GM10266 (cell line): ENCODE data around the gene VAPB.

Source experiments
- DNase-seq: peaks from one replicate; pipeline ENCODE4 v3.0.0; 2012; ENCODE audit errors: extremely low spot score
- TF ChIP-seq, protein P1 (sequence below): IDR thresholded peaks from 2 replicates; pipeline ENCODE4 v1.5.1; 2012; ENCODE audit warnings: mild to moderate bottlenecking, low read depth; ENCODE audit not compliant: control insufficient read depth, insufficient read depth; ENCODE audit errors: missing control alignments

The VAPB gene

DNA sequence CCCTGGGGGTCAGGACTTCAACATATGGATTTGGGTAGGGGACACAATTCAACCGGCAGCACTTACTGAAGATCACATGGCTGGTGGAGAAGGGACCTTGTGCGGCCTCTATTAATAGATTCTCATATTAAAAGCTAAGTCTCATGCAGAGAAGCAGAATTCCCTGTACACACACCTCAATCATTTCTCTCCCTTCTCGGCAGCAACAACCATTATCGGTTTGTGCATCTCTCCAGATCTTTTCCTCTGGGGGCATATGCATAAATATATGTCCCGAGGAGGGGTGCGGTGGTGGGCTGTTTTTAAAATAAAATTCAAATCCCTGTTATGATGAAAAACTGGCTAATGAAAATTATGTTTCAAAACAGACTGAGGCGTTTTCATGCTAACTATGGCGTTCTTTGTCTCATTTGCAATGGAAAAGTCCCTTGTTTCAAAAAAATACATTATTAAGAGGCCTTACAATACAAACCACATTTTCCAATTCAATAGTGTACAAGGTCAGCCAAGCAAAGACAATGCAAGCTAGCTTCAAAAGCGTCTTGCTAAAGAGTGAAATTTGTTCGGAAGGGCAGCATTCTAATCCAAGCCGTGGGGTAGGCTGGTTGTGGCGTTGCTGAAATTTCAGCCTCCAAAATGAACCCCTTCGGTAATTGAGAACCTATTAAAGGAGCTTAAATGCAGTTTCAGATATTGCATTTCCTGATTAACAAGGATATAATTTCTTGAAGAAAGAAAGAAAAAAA is 108.9 kb downstream of the VAPB start:
- DNase-seq, result no peak
- TF ChIP-seq, protein P1, sequence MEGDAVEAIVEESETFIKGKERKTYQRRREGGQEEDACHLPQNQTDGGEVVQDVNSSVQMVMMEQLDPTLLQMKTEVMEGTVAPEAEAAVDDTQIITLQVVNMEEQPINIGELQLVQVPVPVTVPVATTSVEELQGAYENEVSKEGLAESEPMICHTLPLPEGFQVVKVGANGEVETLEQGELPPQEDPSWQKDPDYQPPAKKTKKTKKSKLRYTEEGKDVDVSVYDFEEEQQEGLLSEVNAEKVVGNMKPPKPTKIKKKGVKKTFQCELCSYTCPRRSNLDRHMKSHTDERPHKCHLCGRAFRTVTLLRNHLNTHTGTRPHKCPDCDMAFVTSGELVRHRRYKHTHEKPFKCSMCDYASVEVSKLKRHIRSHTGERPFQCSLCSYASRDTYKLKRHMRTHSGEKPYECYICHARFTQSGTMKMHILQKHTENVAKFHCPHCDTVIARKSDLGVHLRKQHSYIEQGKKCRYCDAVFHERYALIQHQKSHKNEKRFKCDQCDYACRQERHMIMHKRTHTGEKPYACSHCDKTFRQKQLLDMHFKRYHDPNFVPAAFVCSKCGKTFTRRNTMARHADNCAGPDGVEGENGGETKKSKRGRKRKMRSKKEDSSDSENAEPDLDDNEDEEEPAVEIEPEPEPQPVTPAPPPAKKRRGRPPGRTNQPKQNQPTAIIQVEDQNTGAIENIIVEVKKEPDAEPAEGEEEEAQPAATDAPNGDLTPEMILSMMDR, result no peak

DNA sequence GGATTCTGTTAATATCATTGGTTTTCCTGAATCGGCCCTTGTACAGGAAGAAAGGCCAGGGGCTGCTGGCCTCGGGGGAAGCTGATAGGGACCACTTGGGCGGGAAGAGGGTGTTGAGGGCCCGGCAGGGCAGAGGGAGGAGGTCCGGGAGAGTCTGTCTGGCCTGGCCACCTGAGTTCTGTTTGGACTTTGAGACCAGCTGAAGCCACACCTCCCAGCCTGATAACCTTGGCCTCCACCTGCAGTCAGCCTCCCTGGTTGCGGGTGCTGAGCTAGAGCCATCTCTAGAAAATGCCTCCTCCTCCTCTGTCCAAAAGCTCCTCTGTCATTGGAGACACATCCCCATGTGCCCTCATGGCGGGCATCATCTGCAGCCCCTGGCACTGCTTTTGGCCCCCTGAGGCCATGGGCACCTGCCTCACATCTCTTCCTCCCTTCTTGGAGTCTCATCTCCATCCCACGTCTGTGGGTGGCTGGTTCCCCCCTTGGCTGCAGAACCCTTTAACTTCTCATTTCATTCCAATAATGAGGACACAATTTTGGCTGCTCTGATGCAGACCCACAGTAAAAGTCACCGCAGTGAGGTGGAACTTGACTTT is 109.5 kb downstream of the VAPB start:
- DNase-seq, result no peak
- TF ChIP-seq, protein P1, result no peak

DNA sequence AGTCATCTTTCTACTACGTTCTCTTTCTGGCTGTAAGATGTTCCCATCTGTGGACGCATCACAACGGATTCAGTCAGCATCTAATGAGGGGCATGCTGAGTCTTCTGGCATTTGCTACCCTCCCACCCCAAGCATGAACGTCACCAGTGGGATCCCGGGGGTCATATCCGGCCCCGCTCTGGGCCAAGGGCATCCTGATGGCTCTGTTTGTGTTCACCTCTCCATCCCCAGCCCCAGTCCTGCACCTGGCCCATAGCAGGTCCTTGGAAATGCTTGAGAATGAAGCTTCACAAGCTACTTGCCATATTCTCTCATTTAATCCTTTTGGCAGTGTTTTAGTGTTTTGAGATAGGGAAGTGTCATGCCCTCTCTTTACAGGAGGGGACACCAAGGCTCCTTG is 111.2 kb downstream of the VAPB start:
- TF ChIP-seq, protein P1, result no peak
- DNase-seq, result no peak
